ENCODE results near the gene ARHGEF33.

DNA sequence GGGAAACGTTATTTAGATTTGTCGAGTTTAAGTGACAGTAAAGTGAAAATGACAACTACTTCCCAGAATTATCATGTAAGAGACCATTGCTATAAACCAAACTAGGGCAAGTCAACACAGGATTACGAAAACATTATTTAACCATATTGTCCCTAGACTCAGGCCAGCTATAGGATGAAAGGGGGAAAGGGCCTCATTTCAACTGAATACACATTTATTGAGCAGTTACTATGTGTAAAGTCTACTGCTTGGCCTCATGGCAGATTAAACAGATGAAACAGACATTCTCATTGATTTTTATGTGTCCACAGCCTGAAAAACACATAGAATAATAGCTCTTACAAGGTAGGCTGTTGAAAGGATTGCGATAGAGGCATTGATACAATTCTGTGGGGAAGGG is 32.7 kb downstream of the ARHGEF33 start:
- TF ChIP-seq SPI1 (IDR thresholded peaks at IDR 0.05; ENCODE audit: borderline replicate concordance, low read depth) (no peak), POLR2AphosphoS5 (IDR thresholded peaks at IDR 0.05; ENCODE audit: low read depth) (no peak)
- TF ChIP-seq, protein P1, sequence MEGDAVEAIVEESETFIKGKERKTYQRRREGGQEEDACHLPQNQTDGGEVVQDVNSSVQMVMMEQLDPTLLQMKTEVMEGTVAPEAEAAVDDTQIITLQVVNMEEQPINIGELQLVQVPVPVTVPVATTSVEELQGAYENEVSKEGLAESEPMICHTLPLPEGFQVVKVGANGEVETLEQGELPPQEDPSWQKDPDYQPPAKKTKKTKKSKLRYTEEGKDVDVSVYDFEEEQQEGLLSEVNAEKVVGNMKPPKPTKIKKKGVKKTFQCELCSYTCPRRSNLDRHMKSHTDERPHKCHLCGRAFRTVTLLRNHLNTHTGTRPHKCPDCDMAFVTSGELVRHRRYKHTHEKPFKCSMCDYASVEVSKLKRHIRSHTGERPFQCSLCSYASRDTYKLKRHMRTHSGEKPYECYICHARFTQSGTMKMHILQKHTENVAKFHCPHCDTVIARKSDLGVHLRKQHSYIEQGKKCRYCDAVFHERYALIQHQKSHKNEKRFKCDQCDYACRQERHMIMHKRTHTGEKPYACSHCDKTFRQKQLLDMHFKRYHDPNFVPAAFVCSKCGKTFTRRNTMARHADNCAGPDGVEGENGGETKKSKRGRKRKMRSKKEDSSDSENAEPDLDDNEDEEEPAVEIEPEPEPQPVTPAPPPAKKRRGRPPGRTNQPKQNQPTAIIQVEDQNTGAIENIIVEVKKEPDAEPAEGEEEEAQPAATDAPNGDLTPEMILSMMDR (IDR thresholded peaks at IDR 0.05; ENCODE audit: insufficient read depth, low read length), result no peak

Measured in HL-60 (cell line).